ENCODE results near the gene TM2D3. TPM values are rescaled to one million over a fixed set of nuclear protein-coding genes. Genes with fewer than 3 reads are reported as not detected.

The TM2D3 gene
- total and polyA plus RNA-seq, 12 donors = 18.4 to 75.4 (median 46.8) TPM

DNA sequence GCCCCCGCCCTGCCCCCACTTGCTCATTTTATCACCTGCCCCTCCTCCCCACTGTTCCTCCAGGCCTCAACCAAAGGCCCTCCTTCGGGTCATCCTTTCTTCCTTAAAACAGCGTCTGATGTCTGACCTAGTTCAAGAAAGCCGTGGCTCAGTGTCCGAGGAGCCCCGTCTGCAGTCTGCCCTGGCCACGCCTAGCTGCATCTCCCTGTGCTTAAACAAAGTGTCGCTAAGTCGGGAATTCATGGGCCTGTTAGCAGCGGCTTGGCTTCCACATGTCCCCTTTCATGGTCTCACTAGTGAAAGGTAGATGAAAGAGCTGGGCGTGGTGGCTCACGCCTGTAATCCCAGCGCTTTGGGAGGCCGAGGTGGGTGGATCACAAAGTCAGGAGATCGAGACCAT, 41.2 kb downstream of the TM2D3 start:
- H3K9me3 ChIP-seq (replicated peaks in 1 of 3) = no peaks in the 10 kb centered on the region

DNA sequence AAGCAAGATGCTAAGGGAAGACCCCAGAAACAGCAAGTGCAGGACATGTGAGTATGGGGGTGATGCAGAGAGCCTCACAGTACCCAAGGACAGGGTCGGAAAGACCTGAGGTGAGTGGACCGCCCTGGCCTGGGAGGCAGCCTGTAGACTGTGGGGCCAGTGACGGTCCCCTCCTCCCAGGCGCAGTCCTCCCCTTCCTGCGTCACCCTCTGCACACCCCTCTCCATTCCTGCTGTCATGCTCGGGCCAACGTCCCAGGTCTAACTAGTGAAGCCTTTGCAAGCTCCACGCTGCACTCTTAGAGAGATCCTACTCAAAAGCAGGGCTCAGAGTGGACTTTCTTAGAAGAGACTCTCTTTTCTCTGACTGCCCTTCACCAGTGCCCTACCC, 41.6 kb downstream of the TM2D3 start:
- Histone ChIP-seq H3K4me1 (replicated peaks in 1 of 2) (peaks cover under 1 to 6% of the 10 kb centered on the region in 2 donors), H3K27ac (no peak overlapping the region), H3K4me3 (no peak overlapping the region), H3K9me3 (replicated peaks in 1 of 3) (no peaks in the 10 kb centered on the region), H3K36me3 (replicated peaks in 1 of 2) (no peaks in the 10 kb centered on the region), H3K27me3 (no peaks in the 10 kb centered on the region)
- WGBS, 4 donors = 86 to 98% (median 93%) methylated on average over 4 to 8 of the region's 8 CpGs
- TF ChIP-seq POLR2A (IDR thresholded peaks at IDR 0.05) (no peak), CTCF (IDR thresholded peaks at IDR 0.05) (no peak)
- no peak for DNase-seq
- intact Hi-C loops (cut with DNase I) = no loop called here

More for the DNA sequence above, 41.2 kb downstream of the TM2D3 start:
- intact Hi-C loops (cut with DNase I) = no loop called here
- no peak for TF ChIP-seq CTCF (IDR thresholded peaks at IDR 0.05)
- TF ChIP-seq POLR2A (IDR thresholded peaks at IDR 0.05) = no peak
- H3K4me1 ChIP-seq (replicated peaks in 1 of 2) = peaks cover 5 to 10% of the 10 kb centered on the region in 2 donors
- H3K27me3 ChIP-seq = no peaks in the 10 kb centered on the region
- no peaks in the 10 kb centered on the region for H3K36me3 ChIP-seq (replicated peaks in 1 of 2)
- H3K4me3 ChIP-seq = no peak overlapping the region
- 87 to 90% (median 89%) methylated on average over 13 to 15 of the region's 15 CpGs for WGBS, 4 donors
- no peak for DNase-seq
- no peak overlapping the region for H3K27ac ChIP-seq

GRCh38 chr15:101609742-101610610, 42.2 kb downstream of the TM2D3 start:
- no peaks in the 10 kb centered on the region for H3K9me3 ChIP-seq (replicated peaks in 1 of 3)
- H3K36me3 ChIP-seq (replicated peaks in 1 of 2) = no peaks in the 10 kb centered on the region
- intact Hi-C loops (cut with DNase I) = no loop called here
- no peaks in the 10 kb centered on the region for H3K27me3 ChIP-seq
- WGBS, 4 donors = 79 to 88% (median 84%) methylated on average over 14 to 23 of the region's 23 CpGs
- H3K4me3 ChIP-seq = no peak overlapping the region
- DNase-seq = no peak
- H3K4me1 ChIP-seq (replicated peaks in 1 of 2) = no peaks in the 10 kb centered on the region
- H3K27ac ChIP-seq = no peak overlapping the region
- TF ChIP-seq CTCF (IDR thresholded peaks at IDR 0.05) (no peak), POLR2A (IDR thresholded peaks at IDR 0.05) (no peak)

DNA sequence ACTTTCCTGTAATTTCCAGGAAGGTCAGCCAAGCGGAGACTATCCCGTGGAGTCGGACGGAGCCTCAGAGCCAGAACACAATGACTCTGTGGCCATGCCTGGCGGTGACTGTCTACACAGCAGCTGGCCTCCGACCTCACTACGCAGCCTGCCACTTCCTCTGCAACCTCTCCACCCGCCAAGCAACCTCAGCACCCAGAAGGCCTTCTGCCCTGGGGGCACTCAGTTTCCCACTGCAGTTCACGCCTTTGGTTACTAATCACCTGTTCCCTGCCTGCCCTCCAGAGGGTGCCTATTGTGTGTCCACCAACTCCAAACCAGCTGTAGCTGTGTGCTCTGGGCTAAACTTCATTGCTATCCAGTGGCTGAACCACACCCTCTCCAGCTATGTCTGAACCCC, 44.0 kb downstream of the TM2D3 start:
- no peak for TF ChIP-seq CTCF (IDR thresholded peaks at IDR 0.05)
- no peak for TF ChIP-seq POLR2A (IDR thresholded peaks at IDR 0.05)
- 69 to 80% (median 75%) methylated on average over 9 of the region's 9 CpGs for WGBS, 4 donors
- DNase-seq = peak in 1 of 7 donors; percentile 14
- H3K27ac ChIP-seq = no peak overlapping the region
- no peaks in the 10 kb centered on the region for H3K36me3 ChIP-seq (replicated peaks in 1 of 2)
- no peak overlapping the region for H3K4me3 ChIP-seq
- no peaks in the 10 kb centered on the region for H3K27me3 ChIP-seq
- H3K4me1 ChIP-seq (replicated peaks in 1 of 2) = no peaks in the 10 kb centered on the region
- no peaks in the 10 kb centered on the region for H3K9me3 ChIP-seq (replicated peaks in 1 of 3)
- intact Hi-C loops (cut with DNase I) = no loop called here

Data from adrenal gland (tissue), 12 donors.